ENCODE measurements around the gene PLA2G2E. TPM values are rescaled to one million over a fixed set of nuclear protein-coding genes. Genes with fewer than 3 reads are reported as not detected.
A peak's percentile ranks its signal among the peaks of the same experiment; 100 is the strongest.
"Not testable (repeated sequence)": the region's sequence is repeated elsewhere in the genome, so short reads cannot be mapped to it uniquely, and the experiment has no call there.

The PLA2G2E gene
- total RNA-seq, 4 donors from 2014 or later: not detected

- H3K9me3 ChIP-seq: no peaks in the 10 kb centered on the region
- peak; percentile 91 to 97 (median 94) for TF ChIP-seq CTCF (IDR thresholded peaks at IDR 0.05)
- peak; percentile 87 to 93 for TF ChIP-seq POLR2A (IDR thresholded peaks at IDR 0.05)
- H3K36me3 ChIP-seq: no peaks in the 10 kb centered on the region
- DNase-seq: peak; percentile 92 to 97 (median 94)
- H3K4me1 ChIP-seq: peaks cover 0 to 12% (median 5%) of the 10 kb centered on the region in 4 donors
- H3K27ac ChIP-seq: peak within 1 kb of the TSS; percentile 86 to 94 (median 92)
- H3K27me3 ChIP-seq: no peaks in the 10 kb centered on the region
- H3K4me3 ChIP-seq: peak within 1 kb of the TSS; percentile 93 to 99 (median 95)
Measured at GRCh38 chr1:19882111-19883071, 41.0 kb downstream of the PLA2G2E start, which contains the start of gene OTUD3. Gene OTUD3, plus strand, starts transcription at chr1:19882395. Its CDS starts 119 bp downstream, at chr1:19882514.

GRCh38 chr1:19880841-19881240 lies 42.6 kb downstream of the PLA2G2E start:
- not testable (repeated sequence) for H3K9me3 ChIP-seq, H3K4me3 ChIP-seq, H3K27ac ChIP-seq, DNase-seq, H3K27me3 ChIP-seq, H3K36me3 ChIP-seq
- peaks cover 0 to 12% (median 5%) of the 10 kb centered on the region in 4 donors for H3K4me1 ChIP-seq

GRCh38 chr1:19879661-19880060 lies 43.8 kb downstream of the PLA2G2E start:
- Histone ChIP-seq H3K4me1 (peaks cover 0 to 12% (median 5%) of the 10 kb centered on the region in 4 donors), H3K27ac (no peak overlapping the region), H3K4me3 (no peak overlapping the region), H3K27me3 (no peaks in the 10 kb centered on the region), H3K36me3 (no peaks in the 10 kb centered on the region), H3K9me3 (no peaks in the 10 kb centered on the region)
- DNase-seq: no peak
- TF ChIP-seq POLR2A (IDR thresholded peaks at IDR 0.05) (no peak), CTCF (IDR thresholded peaks at IDR 0.05) (no peak)

GRCh38 chr1:19879227-19879626 lies 44.2 kb downstream of the PLA2G2E start:
- peak overlapping the region in 3 of 4 donors; percentile 6 to 90 (median 87) for H3K27ac ChIP-seq
- H3K4me3 ChIP-seq: no peak overlapping the region
- no peaks in the 10 kb centered on the region for H3K36me3 ChIP-seq
- H3K27me3 ChIP-seq: no peaks in the 10 kb centered on the region
- H3K4me1 ChIP-seq: peaks cover 0 to 12% (median 5%) of the 10 kb centered on the region in 4 donors
- H3K9me3 ChIP-seq: no peaks in the 10 kb centered on the region
- no peak for DNase-seq
- TF ChIP-seq POLR2A (IDR thresholded peaks at IDR 0.05) (no peak), CTCF (IDR thresholded peaks at IDR 0.05) (no peak)

GRCh38 chr1:19878637-19878985 lies 44.8 kb downstream of the PLA2G2E start:
- Histone ChIP-seq H3K27me3 (no peaks in the 10 kb centered on the region), H3K9me3 (no peaks in the 10 kb centered on the region), H3K27ac (peak overlapping the region in 3 of 4 donors; percentile 6 to 90 (median 87)), H3K4me1 (peaks cover 0 to 8% (median 5%) of the 10 kb centered on the region in 4 donors), H3K4me3 (peak overlapping the region in 2 of 4 donors; percentile 31 to 44), H3K36me3 (no peaks in the 10 kb centered on the region)
- TF ChIP-seq CTCF (IDR thresholded peaks at IDR 0.05) (no peak), POLR2A (IDR thresholded peaks at IDR 0.05) (no peak)
- DNase-seq: peak in 2 of 3 donors; percentile 74 to 89

Measured in Peyer's patch (tissue), 4 donors.